Upper lobe of left lung (tissue), 4 donors: ENCODE results near the gene MEIKIN.

Experiments used
- CTCF ChIP-seq, 6 experiments: fragments of 450-650 bp in 4 of 6; fragments of 200-600 bp in 2 of 6; sonication (generic) in 2 of 6; IDR thresholded peaks; one replicate each; pipeline ENCODE4 v1.5.1; 2016 to 2019; ENCODE audit warnings: antibody characterized with exemption in 6 of 6
- EP300 ChIP-seq, 4 donors: sonication (generic); formaldehyde crosslinking; IDR thresholded peaks; one replicate each; pipeline ENCODE4 v1.5.1; 2017; ENCODE audit warnings: antibody characterized with exemption in 4 of 4, control low read depth in 2 of 4
- POLR2A ChIP-seq, 4 donors: fragments of 450-650 bp; IDR thresholded peaks; one replicate each; pipeline ENCODE4 v1.5.1; 2016 to 2017; ENCODE audit warnings: antibody characterized with exemption in 4 of 4, mild to moderate bottlenecking in 2 of 4
- POLR2AphosphoS5 ChIP-seq, 2 donors: sonication (generic); formaldehyde crosslinking; IDR thresholded peaks; one replicate each; pipeline ENCODE4 v1.5.1; 2017; ENCODE audit warnings: antibody characterized with exemption in 2 of 2

- TF ChIP-seq CTCF (IDR thresholded peaks at IDR 0.05) (no peak), POLR2A (IDR thresholded peaks at IDR 0.05) (no peak), POLR2AphosphoS5 (IDR thresholded peaks at IDR 0.05) (no peak), EP300 (IDR thresholded peaks at IDR 0.05) (no peak)
Measured at GRCh38 chr5:131959906-131960305, 14.4 kb upstream of the MEIKIN start.
